H9 (cell line): ENCODE data around the gene PDE1A. TPM values are rescaled to one million over a fixed set of nuclear protein-coding genes. Genes with fewer than 3 reads are reported as not detected.

Source experiments
- DNase-seq: peaks from one replicate; pipeline ENCODE4 v3.0.0-alpha.2; 2017
- H2AFZ ChIP-seq: one replicate; pipeline ENCODE4 v1.6.1; 2013; ENCODE audit warnings: mild to moderate bottlenecking, low read length, control low read depth, moderate library complexity
- H2AK5ac ChIP-seq: 2 replicates; pipeline ENCODE4 v1.6.1; 2013; ENCODE audit warnings: low read length, control low read depth, mixed read lengths; ENCODE audit not compliant: insufficient read length
- H2BK120ac ChIP-seq: one replicate; pipeline ENCODE4 v1.6.1; 2013; ENCODE audit warnings: low read depth, mild to moderate bottlenecking, low read length, control low read depth, inconsistent platforms; ENCODE audit not compliant: poor library complexity, severe bottlenecking
- H2BK12ac ChIP-seq: 2 replicates; pipeline ENCODE4 v1.6.1; 2013; ENCODE audit warnings: low read length, control low read depth, mixed read lengths, low read depth; ENCODE audit not compliant: insufficient read length
- H2BK15ac ChIP-seq: 2 replicates; pipeline ENCODE4 v1.6.1; 2013; ENCODE audit warnings: low read depth, low read length, control low read depth
- H2BK20ac ChIP-seq: one replicate; pipeline ENCODE4 v1.6.1; 2013; ENCODE audit warnings: low read depth, mild to moderate bottlenecking, low read length, control low read depth, inconsistent platforms; ENCODE audit not compliant: poor library complexity, severe bottlenecking
- H2BK5ac ChIP-seq: 2 replicates; pipeline ENCODE4 v1.6.1; 2013; ENCODE audit warnings: low read length, control low read depth, mixed read lengths; ENCODE audit not compliant: insufficient read length
- H3K14ac ChIP-seq: 2 replicates; pipeline ENCODE4 v1.6.1; 2013; ENCODE audit warnings: low read length, control low read depth; ENCODE audit not compliant: insufficient read depth
- H3K18ac ChIP-seq: 2 replicates; pipeline ENCODE4 v1.6.1; 2013; ENCODE audit warnings: low read depth, mild to moderate bottlenecking, mixed read lengths, low read length, control low read depth; ENCODE audit not compliant: insufficient read length
- H3K23ac ChIP-seq: 2 replicates; pipeline ENCODE4 v1.6.1; 2013; ENCODE audit warnings: low read length, control low read depth, mixed read lengths, low read depth; ENCODE audit not compliant: insufficient read length
- H3K23me2 ChIP-seq: 2 replicates; pipeline ENCODE4 v1.6.1; 2013; ENCODE audit warnings: low read depth, mild to moderate bottlenecking, mixed read lengths, low read length, control low read depth; ENCODE audit not compliant: insufficient read length, poor library complexity, severe bottlenecking
- H3K27ac ChIP-seq: 2 replicates; pipeline ENCODE4 v1.5.1; 2013; ENCODE audit warnings: low read length, control low read depth, mixed read lengths, low read depth; ENCODE audit not compliant: insufficient read length
- H3K27me3 ChIP-seq: 2 replicates; pipeline ENCODE4 v1.6.1; 2013; ENCODE audit warnings: low read length, control low read depth, inconsistent platforms; ENCODE audit not compliant: insufficient read depth
- H3K4ac ChIP-seq: 2 replicates; pipeline ENCODE4 v1.6.1; 2013; ENCODE audit warnings: low read depth, mild to moderate bottlenecking, control low read depth, inconsistent platforms, low read length, moderate library complexity
- H3K4me1 ChIP-seq: 2 replicates; pipeline ENCODE4 v1.6.1; 2013; ENCODE audit warnings: low read length, control low read depth, inconsistent platforms; ENCODE audit not compliant: insufficient read depth
- H3K4me2 ChIP-seq: 2 replicates; pipeline ENCODE4 v1.6.1; 2013; ENCODE audit warnings: low read length, control low read depth, mixed read lengths; ENCODE audit not compliant: insufficient read length, insufficient read depth
- H3K56ac ChIP-seq: 2 replicates; pipeline ENCODE4 v1.6.1; 2013; ENCODE audit warnings: low read depth, mild to moderate bottlenecking, mixed read lengths, low read length, control low read depth; ENCODE audit not compliant: insufficient read length
- H3K79me1 ChIP-seq: 2 replicates; pipeline ENCODE4 v1.6.1; 2013; ENCODE audit warnings: low read depth, mild to moderate bottlenecking, moderate library complexity, low read length, control low read depth, inconsistent platforms; ENCODE audit not compliant: insufficient read depth, poor library complexity, severe bottlenecking
- H3K79me2 ChIP-seq: 2 replicates; pipeline ENCODE4 v1.6.1; 2013; ENCODE audit warnings: low read length, control low read depth, inconsistent platforms; ENCODE audit not compliant: insufficient read depth
- H3K9ac ChIP-seq: 2 replicates; pipeline ENCODE4 v1.6.1; 2013; ENCODE audit warnings: low read length, control low read depth, mixed read lengths; ENCODE audit not compliant: insufficient read length; ENCODE audit errors: extremely low read depth
- H3K9me3 ChIP-seq: one replicate; pipeline ENCODE4 v1.6.1; 2013; ENCODE audit warnings: low read depth, low read length, inconsistent platforms; ENCODE audit not compliant: control insufficient read depth
- H3T11ph ChIP-seq: one replicate; pipeline ENCODE4 v1.6.1; 2013; ENCODE audit warnings: mild to moderate bottlenecking, low read length, control low read depth, inconsistent platforms
- H4K20me1 ChIP-seq: one replicate; pipeline ENCODE4 v1.6.1; 2013; ENCODE audit not compliant: control insufficient read depth, insufficient read length, insufficient read depth
- H4K5ac ChIP-seq: 2 replicates; pipeline ENCODE4 v1.6.1; 2013; ENCODE audit warnings: low read depth, mild to moderate bottlenecking, mixed read lengths, low read length, control low read depth; ENCODE audit not compliant: insufficient read length
- H4K8ac ChIP-seq: replicated peaks from 2 replicates; pipeline ENCODE4 v1.6.1; 2013; ENCODE audit warnings: low read length, control low read depth, mixed read lengths, low read depth; ENCODE audit not compliant: insufficient read length
- H4K91ac ChIP-seq: 2 replicates; pipeline ENCODE4 v1.6.1; 2013; ENCODE audit warnings: low read depth, mild to moderate bottlenecking, moderate library complexity, mixed read lengths, low read length, control low read depth; ENCODE audit not compliant: insufficient read length
- H3K27ac Mint-ChIP-seq, 3 experiments: 2 replicates in 2 of 3; 3 replicates in 1 of 3; pipeline ENCODE4 v1.8.0; 2020 to 2021; ENCODE audit warnings: mixed read lengths in 3 of 3, mild to moderate bottlenecking in 1 of 3, moderate library complexity in 1 of 3
- H3K27me3 Mint-ChIP-seq: 2 replicates; pipeline ENCODE4 v1.8.0; 2021; ENCODE audit warnings: low read depth, mild to moderate bottlenecking, moderate library complexity, mixed read lengths
- H3K36me3 Mint-ChIP-seq, 3 experiments: 2 replicates in 2 of 3; 3 replicates in 1 of 3; pipeline ENCODE4 v1.8.0; 2020 to 2021; ENCODE audit warnings: low read depth in 3 of 3, mixed read lengths in 3 of 3; ENCODE audit not compliant: insufficient read depth in 1 of 3
- H3K4me1 Mint-ChIP-seq, 2 experiments: 2 replicates each; pipeline ENCODE4 v1.8.0; 2020; ENCODE audit warnings: mixed read lengths in 2 of 2
- H3K4me3 Mint-ChIP-seq, 2 experiments: 2 replicates in 1 of 2; 3 replicates in 1 of 2; pipeline ENCODE4 v1.8.0; 2020 to 2021; ENCODE audit warnings: mild to moderate bottlenecking in 2 of 2, mixed read lengths in 2 of 2, moderate library complexity in 1 of 2
- H3K9me3 Mint-ChIP-seq, 2 experiments: 2 replicates in 1 of 2; 3 replicates in 1 of 2; pipeline ENCODE4 v1.8.0; 2020; ENCODE audit warnings: mild to moderate bottlenecking in 2 of 2, mixed read lengths in 2 of 2, moderate library complexity in 1 of 2
- WGBS: extraction: QIAGEN DNeasy Blood & Tissue Kit; methylation state at CpG from one replicate; pipeline ENCODE4 v1.1.7; 2013; ENCODE audit warnings: missing lambda C conversion rate, low lambda C conversion rate, mixed read lengths; ENCODE audit not compliant: insufficient read length; ENCODE audit errors: extremely low coverage; 5-methylcytosine and 5-hydroxymethylcytosine counted together
- total RNA-seq: library from RNA; stranded (reverse); gene quantifications from 2 replicates; pipeline ENCODE4 v1.2.1, GENCODE V29; 2021
- TF ChIP-seq, protein P1 (sequence below): fragments of 200-600 bp; sonication (generic); conservative IDR thresholded peaks from 3 replicates; pipeline ENCODE4 v1.8.0; 2021; ENCODE audit warnings: antibody characterized with exemption, mild to moderate bottlenecking

Gene PDE1A
- total RNA-seq, 1 experiment from 2014 or later = 0.11 TPM

DNA sequence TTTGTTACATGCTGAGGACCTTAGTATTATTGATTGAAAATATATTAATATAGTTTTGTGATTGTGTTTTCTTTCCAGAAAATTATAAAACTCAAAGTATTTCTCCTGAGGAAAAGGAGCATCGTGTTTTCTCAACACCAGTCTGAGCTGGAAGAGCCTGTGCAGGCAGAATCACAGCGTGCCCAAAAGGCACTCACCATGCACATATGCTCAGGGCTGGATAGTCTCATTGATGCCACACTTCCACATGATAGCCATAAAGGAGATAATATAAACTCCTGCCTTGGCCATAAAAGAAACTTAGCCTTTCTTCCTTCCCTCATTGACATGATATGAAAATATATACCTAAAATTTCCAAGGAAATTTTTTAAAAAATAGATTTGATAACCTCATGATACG, 4.0 kb downstream of the PDE1A start:
- H2BK12ac ChIP-seq = no peak overlapping the region
- no peak overlapping the region for H2AK5ac ChIP-seq
- no peak overlapping the region for H2BK5ac ChIP-seq
- H2BK20ac ChIP-seq = no peak overlapping the region
- no peak overlapping the region for H2BK15ac ChIP-seq
- no CpG with 5 or more reads among the region's 3 CpGs for WGBS
- H3K27me3 ChIP-seq = no peaks in the 10 kb centered on the region
- H2AFZ ChIP-seq = no peak overlapping the region
- Mint-ChIP-seq H3K4me1 (no peaks in the 10 kb centered on the region; a peak in 1 of 4 replicates), H3K4me3 (no peak overlapping the region), H3K9me3 (no peaks in the 10 kb centered on the region), H3K27ac (no peak overlapping the region), H3K36me3 (no peaks in the 10 kb centered on the region), H3K27me3 (no peaks in the 10 kb centered on the region)
- TF ChIP-seq, protein P1, sequence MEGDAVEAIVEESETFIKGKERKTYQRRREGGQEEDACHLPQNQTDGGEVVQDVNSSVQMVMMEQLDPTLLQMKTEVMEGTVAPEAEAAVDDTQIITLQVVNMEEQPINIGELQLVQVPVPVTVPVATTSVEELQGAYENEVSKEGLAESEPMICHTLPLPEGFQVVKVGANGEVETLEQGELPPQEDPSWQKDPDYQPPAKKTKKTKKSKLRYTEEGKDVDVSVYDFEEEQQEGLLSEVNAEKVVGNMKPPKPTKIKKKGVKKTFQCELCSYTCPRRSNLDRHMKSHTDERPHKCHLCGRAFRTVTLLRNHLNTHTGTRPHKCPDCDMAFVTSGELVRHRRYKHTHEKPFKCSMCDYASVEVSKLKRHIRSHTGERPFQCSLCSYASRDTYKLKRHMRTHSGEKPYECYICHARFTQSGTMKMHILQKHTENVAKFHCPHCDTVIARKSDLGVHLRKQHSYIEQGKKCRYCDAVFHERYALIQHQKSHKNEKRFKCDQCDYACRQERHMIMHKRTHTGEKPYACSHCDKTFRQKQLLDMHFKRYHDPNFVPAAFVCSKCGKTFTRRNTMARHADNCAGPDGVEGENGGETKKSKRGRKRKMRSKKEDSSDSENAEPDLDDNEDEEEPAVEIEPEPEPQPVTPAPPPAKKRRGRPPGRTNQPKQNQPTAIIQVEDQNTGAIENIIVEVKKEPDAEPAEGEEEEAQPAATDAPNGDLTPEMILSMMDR = no peak
- no peak overlapping the region for H3T11ph ChIP-seq
- no peak for DNase-seq
- H3K18ac ChIP-seq = no peak overlapping the region
- no peak overlapping the region for H4K91ac ChIP-seq
- H4K8ac ChIP-seq = no peak overlapping the region
- H3K27ac ChIP-seq = no peak overlapping the region
- H3K4ac ChIP-seq = no peak overlapping the region
- H3K9me3 ChIP-seq = no peaks in the 10 kb centered on the region
- H3K79me2 ChIP-seq = no peaks in the 10 kb centered on the region
- no peak overlapping the region for H4K5ac ChIP-seq
- H3K56ac ChIP-seq = no peak overlapping the region
- H3K4me2 ChIP-seq = no peak overlapping the region
- H3K23ac ChIP-seq = no peak overlapping the region
- no peaks in the 10 kb centered on the region for H3K4me1 ChIP-seq
- no peaks in the 10 kb centered on the region for H4K20me1 ChIP-seq
- no peaks in the 10 kb centered on the region for H3K23me2 ChIP-seq
- H3K14ac ChIP-seq = no peak overlapping the region
- H3K79me1 ChIP-seq = no peaks in the 10 kb centered on the region
- H3K9ac ChIP-seq = no peak overlapping the region
- H2BK120ac ChIP-seq = no peak overlapping the region
